Activated naive CD4-positive, alpha-beta T cell treated with anti-CD3 and anti-CD28 coated beads, Interleukin-2, amount 50 U/mL, for 72 hours (primary cell): ENCODE data around the gene ZNF708. TPM values are rescaled to one million over a fixed set of nuclear protein-coding genes. Genes with fewer than 3 reads are reported as not detected.
"Not testable (repeated sequence)": the region's sequence is repeated elsewhere in the genome, so short reads cannot be mapped to it uniquely, and the experiment has no call there.

Source experiments
- ATAC-seq, 2 donors: fragments of 150-1000 bp; cut with Tn5 transposase; 2 replicates each; pipeline ENCODE4 v1.10.0; 2021; ENCODE audit warnings: mild to moderate bottlenecking in 2 of 2, moderate library complexity in 2 of 2
- DNase-seq, 2 donors: peaks; one replicate each; pipeline ENCODE4 v3.0.0; 2021 to 2022; ENCODE audit warnings: low spot score in 2 of 2
- H3K27ac Mint-ChIP-seq, 2 donors: one replicate each; pipeline ENCODE4 v1.8.0; 2022; ENCODE audit warnings: mild to moderate bottlenecking in 2 of 2, mixed read lengths in 2 of 2
- H3K36me3 Mint-ChIP-seq, 2 donors: one replicate each; pipeline ENCODE4 v1.8.0; 2022; ENCODE audit warnings: mixed read lengths in 2 of 2
- H3K9me3 Mint-ChIP-seq, 2 donors: one replicate each; pipeline ENCODE4 v1.8.0; 2022; ENCODE audit warnings: mixed read lengths in 2 of 2
- total RNA-seq, 2 donors: library from RNA; stranded (reverse); gene quantifications; one replicate each; pipeline ENCODE4 v1.2.3, GENCODE V29; 2022

The ZNF708 gene
- total RNA-seq, result 10 to 100 TPM in 1 of 2 donors, 1 to 10 TPM in 1; 9.8 to 12.2 TPM

DNA sequence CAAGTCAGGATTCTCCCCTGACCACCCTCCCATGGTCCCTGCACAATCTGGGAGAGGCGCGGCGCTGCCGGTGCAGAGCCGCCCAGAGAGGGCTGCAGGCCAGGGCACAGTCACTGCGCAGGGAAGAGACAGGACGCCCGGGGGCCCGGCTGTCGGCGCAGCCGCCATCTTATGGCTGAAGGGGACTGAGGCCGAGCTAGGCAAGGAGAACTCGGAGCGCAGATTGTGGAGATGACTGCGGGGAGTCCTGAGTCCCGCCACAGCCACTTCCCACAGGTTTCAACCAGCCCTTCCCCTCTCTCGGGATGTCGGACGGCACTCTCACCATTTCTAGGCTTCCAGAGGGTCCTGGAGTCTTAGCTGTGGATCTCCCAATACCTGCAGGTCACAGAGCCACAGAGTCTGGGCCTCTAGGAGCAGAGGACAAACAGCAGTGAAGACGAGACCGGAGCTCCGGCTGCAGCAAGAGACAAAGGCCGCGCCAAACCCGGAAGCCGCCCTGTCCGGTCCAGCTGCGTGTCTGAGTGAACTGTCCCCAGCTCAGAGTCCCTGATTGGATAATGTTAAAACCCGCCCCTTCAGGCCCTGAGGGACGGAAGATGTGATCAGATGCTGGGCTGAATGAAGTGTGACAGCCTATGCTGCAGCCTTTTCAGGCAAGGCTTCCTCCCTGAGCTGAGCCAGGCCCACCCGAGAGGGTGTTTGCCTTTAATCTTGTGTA is at the start of gene ZNF708:
ZNF708 (minus strand) TSS at position 526 of the 721 bp plus-strand sequence; CDS start at position 328, 198 bp downstream.
- Mint-ChIP-seq H3K36me3 (peaks cover 24 to 58% of the 10 kb centered on the region in 2 donors), H3K27ac (peak within 1 kb of the TSS; percentile 90 to 99), H3K9me3 (peaks cover 7 to 13% of the 10 kb centered on the region in 2 donors)
- peak; percentile 99 to 100 for ATAC-seq
- DNase-seq, result peak; percentile 73 to 87

DNA sequence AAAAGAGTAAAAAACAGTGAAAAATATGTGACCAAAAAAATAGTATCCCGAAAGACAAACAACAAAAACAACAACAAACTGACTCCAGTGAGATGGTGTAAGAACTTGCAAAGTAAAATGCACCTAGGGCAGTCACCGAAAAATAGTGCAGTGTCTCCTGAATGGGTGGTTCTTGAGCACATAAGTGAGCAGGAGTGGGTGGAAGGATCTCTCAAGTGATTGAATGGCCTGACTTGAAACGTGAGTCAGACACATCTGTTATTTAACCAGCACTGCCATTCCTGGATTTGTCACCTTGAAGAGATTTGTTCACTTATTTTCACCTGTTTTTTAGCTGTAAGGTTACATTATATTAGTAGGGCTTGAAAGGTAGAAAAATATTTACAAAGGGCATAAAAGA is 33.1 kb upstream of the ZNF708 start:
- H3K36me3 Mint-ChIP-seq, result peaks cover 39 to 70% of the 10 kb centered on the region in 2 donors
- DNase-seq (no peak), ATAC-seq (no peak)
- peaks cover 1 to 5% of the 10 kb centered on the region in 2 donors for H3K9me3 Mint-ChIP-seq
- no peak overlapping the region for H3K27ac Mint-ChIP-seq

DNA sequence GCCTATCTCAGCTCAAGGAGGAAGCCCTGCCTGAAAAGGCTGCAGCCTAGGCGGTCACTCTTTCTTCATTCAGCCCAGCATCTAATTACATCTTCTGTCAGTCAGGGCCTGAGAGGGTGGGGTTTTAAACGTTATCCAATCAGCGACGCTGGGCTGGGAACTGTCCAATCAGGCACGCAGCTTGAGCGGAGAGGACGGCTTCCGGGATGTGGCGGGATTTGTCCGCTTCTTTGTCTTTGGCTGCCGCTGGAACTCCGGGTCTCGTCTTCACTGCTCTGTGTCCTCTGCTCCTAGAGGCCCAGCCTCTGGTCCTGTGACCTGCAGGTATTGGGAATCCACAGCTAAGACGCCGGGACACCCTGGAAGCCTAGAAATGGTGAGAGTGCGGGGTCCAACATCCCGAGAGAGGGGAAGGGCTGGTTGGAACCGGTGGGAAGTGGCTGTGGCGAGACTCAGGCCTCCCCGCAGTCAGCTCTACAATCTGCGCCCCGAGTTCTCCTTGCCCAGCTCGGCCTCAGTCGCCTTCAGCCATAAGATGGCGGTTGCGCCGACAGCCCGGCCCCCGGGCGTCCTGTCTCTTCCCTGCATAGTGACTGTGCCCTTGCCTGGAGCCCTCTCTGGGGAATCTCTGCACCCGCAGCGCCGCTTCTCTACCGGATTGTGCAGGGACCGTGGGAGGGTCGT is 29.7 kb upstream of the ZNF708 start, which contains the start of gene ZNF738:
ZNF738 (plus strand) TSS at position 233 of the 684 bp plus-strand sequence; CDS start at position 374, 141 bp downstream.
- Mint-ChIP-seq H3K36me3 (peaks cover 19 to 43% of the 10 kb centered on the region in 2 donors), H3K9me3 (peaks cover 0 to 4% of the 10 kb centered on the region in 2 donors), H3K27ac (peak within 1 kb of the TSS; percentile 90 to 98)
- DNase-seq, result peak; percentile 82 to 91
- ATAC-seq, result peak; percentile 98

DNA sequence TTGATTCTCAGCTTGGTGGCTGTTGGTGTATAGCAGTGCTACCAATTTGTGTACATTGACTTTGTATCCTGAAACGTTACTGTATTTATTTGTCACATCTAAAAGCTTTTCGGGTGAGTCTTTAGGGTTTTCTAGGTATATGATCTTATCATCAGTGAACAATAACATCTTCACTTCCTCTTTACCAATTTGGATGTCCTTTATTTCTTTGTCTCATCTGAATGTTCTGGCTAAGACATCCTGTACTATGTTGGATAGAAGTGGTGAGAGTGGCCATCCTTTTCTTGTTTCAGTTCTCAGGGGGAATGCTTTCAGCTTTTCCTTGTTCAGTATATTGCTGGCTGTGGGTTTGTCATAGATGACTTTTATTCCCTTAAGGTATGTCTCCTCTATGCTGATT is 23.6 kb upstream of the ZNF708 start:
- Mint-ChIP-seq H3K9me3 (peaks cover 10 to 16% of the 10 kb centered on the region in 2 donors), H3K36me3 (peaks cover 12 to 15% of the 10 kb centered on the region in 2 donors), H3K27ac (no peak overlapping the region)
- DNase-seq (no peak), ATAC-seq (no peak)

DNA sequence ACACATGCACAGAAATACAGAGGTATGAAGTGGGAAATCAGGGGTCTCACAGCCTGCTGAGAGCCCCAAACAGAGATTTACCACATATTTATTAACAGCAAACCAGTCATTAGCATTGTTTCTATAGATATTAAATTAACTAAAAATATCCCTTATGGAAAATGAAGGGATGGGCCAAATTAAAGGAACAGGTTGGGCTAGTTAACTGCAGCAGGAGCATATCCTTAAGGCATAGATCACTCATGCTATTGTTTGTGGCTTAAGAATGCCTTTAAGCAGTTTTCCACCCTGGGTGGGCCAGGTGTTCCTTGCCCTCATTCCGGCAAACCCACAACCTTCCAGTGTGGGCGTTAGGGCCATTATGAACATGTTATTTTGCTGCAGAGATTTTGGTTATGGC is 15.6 kb upstream of the ZNF708 start:
- ATAC-seq, H3K27ac Mint-ChIP-seq, DNase-seq: not testable (repeated sequence)
- H3K36me3 Mint-ChIP-seq, result peaks cover 10 to 15% of the 10 kb centered on the region in 2 donors
- H3K9me3 Mint-ChIP-seq, result peaks cover 10 to 17% of the 10 kb centered on the region in 2 donors

DNA sequence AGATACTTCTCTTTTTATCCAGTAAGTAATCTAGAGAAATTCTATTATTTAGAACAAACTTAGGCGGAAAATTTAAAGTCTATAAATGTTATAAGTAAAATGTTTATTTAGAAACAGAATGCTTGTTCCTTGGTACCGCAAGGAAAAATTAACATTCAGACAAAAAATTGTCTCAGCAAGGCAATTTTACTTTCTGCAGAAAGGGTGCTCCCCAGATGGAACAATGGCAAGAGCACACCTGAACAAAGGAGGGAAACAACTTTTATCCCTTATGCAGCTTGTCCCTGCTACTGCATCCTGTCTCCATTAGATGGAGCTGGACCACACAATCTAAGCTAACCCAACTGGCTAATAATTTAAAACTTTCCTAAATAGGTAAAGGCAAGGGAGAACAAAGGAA is 6.5 kb upstream of the ZNF708 start:
- Mint-ChIP-seq H3K36me3 (peaks cover 30% of the 10 kb centered on the region in 2 donors), H3K9me3 (peaks cover 18 to 25% of the 10 kb centered on the region in 2 donors), H3K27ac (no peak overlapping the region)
- no peak for DNase-seq
- no peak for ATAC-seq

DNA sequence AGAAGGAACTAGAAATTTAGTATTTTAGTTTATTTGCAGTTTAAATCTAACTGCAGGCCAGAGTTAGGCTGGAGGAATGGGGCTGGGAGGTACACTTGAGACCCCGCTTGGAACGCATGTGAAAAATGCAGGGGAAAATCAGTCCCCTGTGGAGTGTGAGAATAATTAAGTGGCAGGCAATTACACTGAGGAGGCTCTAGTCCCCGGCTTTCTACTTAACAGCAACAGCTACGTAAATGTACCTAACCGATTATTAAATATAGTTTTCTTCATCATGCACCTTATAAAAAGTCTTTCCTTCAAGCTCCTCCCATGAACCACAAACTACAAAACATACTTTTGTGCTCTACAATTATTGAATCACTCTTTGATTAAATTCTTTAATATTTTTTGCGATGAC is 804 bp downstream of the ZNF708 start:
- ATAC-seq (no peak), DNase-seq (no peak)
- Mint-ChIP-seq H3K36me3 (peaks cover 24 to 61% of the 10 kb centered on the region in 2 donors), H3K9me3 (peaks cover 7 to 13% of the 10 kb centered on the region in 2 donors), H3K27ac (peak overlapping the region; percentile 90 to 99)

DNA sequence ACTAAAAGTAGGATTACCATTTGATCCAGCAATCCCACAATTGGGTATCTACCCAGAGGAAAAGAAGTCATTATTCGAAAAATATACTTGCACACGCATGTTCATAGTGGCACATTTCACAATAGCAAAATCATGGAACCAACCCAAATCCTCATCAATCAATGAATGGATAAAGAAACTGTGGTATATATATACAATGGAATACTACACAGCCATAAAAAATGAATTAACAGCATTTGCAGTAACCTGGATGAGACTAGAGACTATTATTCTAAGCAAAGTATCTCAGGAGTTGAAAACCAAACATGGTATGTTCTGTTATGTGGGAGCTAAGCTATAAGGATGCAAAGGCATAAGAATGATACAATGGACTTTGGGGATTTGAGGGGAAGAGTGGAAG is 3.0 kb downstream of the ZNF708 start:
- H3K27ac Mint-ChIP-seq, result no peak overlapping the region
- H3K9me3 Mint-ChIP-seq, result peaks cover 7 to 17% of the 10 kb centered on the region in 2 donors
- ATAC-seq (no peak), DNase-seq (no peak)
- H3K36me3 Mint-ChIP-seq, result peaks cover 24 to 83% of the 10 kb centered on the region in 2 donors

DNA sequence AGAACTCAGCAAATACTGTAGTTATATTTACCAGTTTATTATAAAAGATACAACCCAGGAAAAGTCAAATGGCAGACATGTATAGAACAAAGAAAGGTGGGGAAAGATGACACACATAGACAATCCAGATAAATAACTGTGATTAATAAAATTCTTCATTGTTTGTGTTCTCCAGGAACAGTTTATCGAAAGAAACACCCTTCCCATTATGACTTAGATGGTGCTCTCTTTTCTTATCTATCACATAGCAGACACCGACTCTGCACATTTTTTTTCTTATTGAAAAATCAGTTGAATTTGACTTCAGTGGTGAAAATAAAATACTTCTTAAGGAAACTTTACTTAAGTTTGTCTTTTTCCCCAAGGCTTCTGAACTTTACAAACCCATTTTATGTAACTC is 6.2 kb downstream of the ZNF708 start:
- H3K9me3 Mint-ChIP-seq, result peaks cover 7 to 17% of the 10 kb centered on the region in 2 donors
- ATAC-seq (no peak), DNase-seq (no peak)
- H3K36me3 Mint-ChIP-seq, result peaks cover 23 to 85% of the 10 kb centered on the region in 2 donors
- H3K27ac Mint-ChIP-seq, result no peak overlapping the region

DNA sequence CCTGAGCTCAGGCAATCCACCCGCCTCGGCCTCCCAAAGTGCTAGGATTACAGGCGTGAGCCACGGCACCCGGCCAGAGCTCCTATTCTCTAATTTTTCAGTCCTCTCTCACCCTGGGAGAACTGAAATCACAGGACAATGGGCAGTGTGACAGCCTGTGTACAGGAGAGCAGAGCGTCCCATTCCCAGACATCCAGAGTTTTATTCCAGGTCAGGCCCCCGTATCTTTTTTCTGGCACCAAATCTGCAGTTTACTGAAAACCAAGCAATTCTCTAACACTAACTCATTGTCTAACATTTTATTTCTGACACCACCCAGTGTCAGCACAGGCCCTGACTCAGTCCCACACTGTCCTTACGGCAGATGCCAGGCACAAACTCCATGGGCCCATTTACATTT is 6.7 kb downstream of the ZNF708 start:
- Mint-ChIP-seq H3K27ac (no peak overlapping the region), H3K36me3 (peaks cover 19 to 85% of the 10 kb centered on the region in 2 donors), H3K9me3 (peaks cover 7 to 17% of the 10 kb centered on the region in 2 donors)
- ATAC-seq, result no peak
- no peak for DNase-seq

DNA sequence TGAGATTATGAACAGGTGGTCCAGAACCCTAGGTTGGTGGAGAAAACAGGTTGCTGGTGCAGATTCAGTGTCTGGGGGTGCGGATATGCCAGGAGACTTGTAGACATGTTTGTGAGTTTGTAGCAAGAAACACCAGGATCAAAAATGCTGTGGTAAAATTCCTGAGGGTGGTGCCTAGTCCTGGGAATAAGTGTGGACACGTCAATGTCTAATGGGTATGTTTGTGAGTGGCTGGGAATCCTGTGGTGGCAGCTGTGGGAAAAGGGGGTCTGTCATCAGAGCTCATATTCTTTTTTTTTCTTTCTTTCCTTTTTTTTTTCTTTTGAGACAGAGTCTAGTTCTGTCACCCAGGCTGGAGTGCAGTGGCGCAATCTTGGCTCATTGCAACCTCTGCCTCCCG is 7.2 kb downstream of the ZNF708 start:
- Mint-ChIP-seq H3K27ac (peak overlapping the region; percentile 9 to 63), H3K9me3 (peaks cover 7 to 17% of the 10 kb centered on the region in 2 donors), H3K36me3 (peaks cover 19 to 85% of the 10 kb centered on the region in 2 donors)
- DNase-seq (no peak), ATAC-seq (no peak)

DNA sequence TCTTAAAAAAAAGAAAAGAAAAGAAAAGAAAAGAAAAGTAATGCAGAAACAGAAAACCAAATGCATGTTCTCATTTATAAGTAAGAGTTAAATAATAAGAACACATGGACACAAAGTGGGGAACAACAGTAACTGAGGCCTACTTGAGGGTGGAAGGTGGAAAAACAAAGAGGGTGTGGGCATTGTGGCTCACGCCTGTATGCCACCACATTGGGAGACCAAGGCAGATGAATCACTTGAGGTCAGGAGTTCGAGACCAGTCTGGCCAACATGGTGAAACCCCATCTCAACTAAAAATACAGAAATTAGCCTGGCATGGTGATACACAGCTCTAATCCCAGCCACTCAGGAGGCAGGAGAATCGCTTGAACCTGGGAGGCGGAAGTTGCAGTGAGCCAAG is 8.1 kb downstream of the ZNF708 start:
- Mint-ChIP-seq H3K9me3 (peaks cover 4 to 13% of the 10 kb centered on the region in 2 donors), H3K36me3 (peaks cover 13 to 80% of the 10 kb centered on the region in 2 donors), H3K27ac (peak overlapping the region; percentile 25 to 63)
- DNase-seq, result no peak
- peak in 1 of 2 donors; percentile 84 for ATAC-seq

DNA sequence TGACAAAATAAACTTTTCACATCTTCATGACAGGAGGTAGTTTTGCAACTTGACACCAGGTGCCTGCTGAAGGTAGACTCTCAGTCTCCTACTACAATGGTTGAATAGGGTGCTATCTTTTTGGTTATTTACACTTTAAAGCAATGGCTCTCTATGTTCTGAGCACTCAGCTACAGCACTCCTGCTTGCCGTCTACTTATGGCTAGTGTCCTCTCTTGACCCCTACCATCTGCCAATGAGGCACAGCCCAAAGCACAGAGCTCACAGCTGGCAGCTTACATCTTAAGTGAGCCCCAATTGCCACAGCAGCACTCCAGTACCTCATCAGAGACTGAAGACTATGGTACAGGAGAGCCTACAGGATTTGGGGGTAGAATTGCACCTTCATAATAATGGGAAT is 11.4 kb downstream of the ZNF708 start:
- DNase-seq (no peak), ATAC-seq (no peak)
- Mint-ChIP-seq H3K36me3 (peaks cover 6 to 69% of the 10 kb centered on the region in 2 donors), H3K27ac (no peak overlapping the region), H3K9me3 (peaks cover 0 to 4% of the 10 kb centered on the region in 2 donors)

DNA sequence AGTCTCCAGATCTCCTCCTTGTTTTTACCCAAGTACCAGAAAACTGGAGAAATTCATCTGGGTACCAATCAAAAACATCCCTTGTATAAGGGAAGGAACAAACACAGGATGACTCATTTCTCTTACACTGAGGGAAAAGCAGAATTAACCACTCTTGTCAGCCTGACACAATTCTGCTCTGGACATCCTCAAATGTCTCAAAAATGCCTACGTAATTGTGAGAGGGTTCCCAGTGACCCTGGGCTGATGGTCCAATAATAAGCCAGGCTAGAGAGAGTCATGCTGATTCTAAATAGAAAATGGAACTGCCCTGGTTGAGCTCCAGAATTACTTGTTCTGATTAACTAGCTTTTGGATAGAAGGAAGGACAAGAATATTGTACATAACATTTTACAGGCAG is 14.5 kb downstream of the ZNF708 start:
- ATAC-seq (peak; percentile 9 to 39), DNase-seq (no peak)
- Mint-ChIP-seq H3K27ac (peak overlapping the region in 1 of 2 donors; percentile 51), H3K36me3 (peaks cover 6 to 49% of the 10 kb centered on the region in 2 donors), H3K9me3 (no peaks in the 10 kb centered on the region)

DNA sequence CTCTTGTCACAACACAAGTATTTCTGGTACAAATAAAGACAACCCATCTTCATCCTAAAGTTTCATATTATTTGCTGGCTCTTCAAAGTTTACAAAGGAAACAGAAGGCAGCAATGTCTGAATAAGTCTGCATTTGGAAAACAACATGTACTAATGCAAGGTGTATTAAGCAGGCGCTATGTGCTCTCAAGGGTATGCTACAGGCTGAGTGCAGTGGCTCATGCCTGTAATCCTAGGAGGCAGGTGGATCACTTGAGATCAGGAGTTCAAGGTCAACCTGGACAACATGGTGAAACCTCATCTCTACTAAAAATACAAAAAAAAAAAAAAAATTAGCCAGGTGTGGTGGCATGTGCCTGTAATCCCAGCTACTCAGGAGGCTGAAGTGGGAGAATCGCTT is 16.4 kb downstream of the ZNF708 start:
- not testable (repeated sequence) for DNase-seq, H3K27ac Mint-ChIP-seq, ATAC-seq, H3K9me3 Mint-ChIP-seq
- H3K36me3 Mint-ChIP-seq, result peaks cover 12 to 51% of the 10 kb centered on the region in 2 donors

DNA sequence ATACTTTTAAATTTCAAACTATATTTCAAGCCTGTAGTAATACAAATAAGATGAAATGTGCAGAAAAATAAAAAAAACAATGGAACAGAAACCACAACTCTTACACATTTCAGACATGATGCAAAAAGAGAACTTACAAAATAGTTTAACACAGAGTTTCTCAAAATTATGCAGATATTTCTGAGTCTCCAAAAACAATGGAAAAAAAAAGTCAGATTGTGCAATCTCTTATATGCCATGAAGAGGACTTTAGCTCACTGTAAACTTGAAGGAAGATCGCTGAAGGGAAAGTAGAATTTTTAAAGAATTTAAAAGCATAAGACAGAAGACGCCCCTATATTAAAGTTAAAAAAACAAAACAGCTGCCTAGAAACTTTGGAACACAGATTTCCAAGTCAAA is 20.4 kb downstream of the ZNF708 start:
- DNase-seq (no peak), ATAC-seq (no peak)
- Mint-ChIP-seq H3K36me3 (peaks cover 18 to 56% of the 10 kb centered on the region in 2 donors), H3K9me3 (peaks cover 0 to 5% of the 10 kb centered on the region in 2 donors), H3K27ac (peak overlapping the region in 1 of 2 donors; percentile 6)

DNA sequence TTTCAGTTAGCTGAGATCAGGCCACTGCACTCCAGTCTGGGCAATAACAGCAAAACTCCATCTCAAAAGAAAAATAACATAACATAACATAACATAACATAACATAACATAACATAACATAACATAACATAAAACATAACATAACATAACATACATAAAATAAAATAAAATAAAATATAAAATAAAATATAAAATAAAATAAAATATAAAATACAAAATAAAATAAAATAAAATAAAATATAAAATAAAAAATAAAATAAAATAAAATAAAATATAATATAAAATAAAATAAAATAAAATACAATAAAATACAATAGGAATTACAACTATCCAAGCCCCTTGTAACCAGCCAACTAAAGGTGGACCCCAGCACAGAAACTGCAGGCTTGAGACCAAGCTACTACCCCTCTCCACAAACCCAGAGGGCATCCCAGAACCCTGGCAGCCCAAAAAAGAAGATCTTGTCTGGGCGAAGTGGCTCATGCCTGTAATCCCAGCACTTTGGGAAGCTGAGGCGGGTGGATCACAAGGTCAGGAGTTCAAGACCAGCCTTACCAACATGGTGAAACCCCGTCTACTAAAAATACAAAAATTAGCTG is 22.2 kb downstream of the ZNF708 start:
- H3K9me3 Mint-ChIP-seq, DNase-seq, ATAC-seq, H3K27ac Mint-ChIP-seq: not testable (repeated sequence)
- H3K36me3 Mint-ChIP-seq, result peaks cover 18 to 47% of the 10 kb centered on the region in 2 donors
